ENCODE data around the gene ZNF563.

- TF ChIP-seq POLR2A (IDR thresholded peaks at IDR 0.05): no peak
- TF ChIP-seq POLR2AphosphoS5 (IDR thresholded peaks at IDR 0.05): no peak
- TF ChIP-seq, protein P1, sequence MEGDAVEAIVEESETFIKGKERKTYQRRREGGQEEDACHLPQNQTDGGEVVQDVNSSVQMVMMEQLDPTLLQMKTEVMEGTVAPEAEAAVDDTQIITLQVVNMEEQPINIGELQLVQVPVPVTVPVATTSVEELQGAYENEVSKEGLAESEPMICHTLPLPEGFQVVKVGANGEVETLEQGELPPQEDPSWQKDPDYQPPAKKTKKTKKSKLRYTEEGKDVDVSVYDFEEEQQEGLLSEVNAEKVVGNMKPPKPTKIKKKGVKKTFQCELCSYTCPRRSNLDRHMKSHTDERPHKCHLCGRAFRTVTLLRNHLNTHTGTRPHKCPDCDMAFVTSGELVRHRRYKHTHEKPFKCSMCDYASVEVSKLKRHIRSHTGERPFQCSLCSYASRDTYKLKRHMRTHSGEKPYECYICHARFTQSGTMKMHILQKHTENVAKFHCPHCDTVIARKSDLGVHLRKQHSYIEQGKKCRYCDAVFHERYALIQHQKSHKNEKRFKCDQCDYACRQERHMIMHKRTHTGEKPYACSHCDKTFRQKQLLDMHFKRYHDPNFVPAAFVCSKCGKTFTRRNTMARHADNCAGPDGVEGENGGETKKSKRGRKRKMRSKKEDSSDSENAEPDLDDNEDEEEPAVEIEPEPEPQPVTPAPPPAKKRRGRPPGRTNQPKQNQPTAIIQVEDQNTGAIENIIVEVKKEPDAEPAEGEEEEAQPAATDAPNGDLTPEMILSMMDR (IDR thresholded peaks at IDR 0.05): no peak
Observed at GRCh38 chr19:12325690-12326089, 7.7 kb downstream of the ZNF563 start.
